H1 (cell line): ENCODE data around the gene RITA1. TPM values are rescaled to one million over a fixed set of nuclear protein-coding genes. Genes with fewer than 3 reads are reported as not detected.

Experiments used
- CTCF ChIA-PET: fragments of 300-600 bp; sonication (Branson Sonifier 250); formaldehyde crosslinking; loops from one replicate; lab custom pipeline; 2021; ENCODE audit not compliant: partially characterized antibody; lab: Charles Lee
- POLR2A ChIA-PET: fragments of 300-600 bp; sonication (Branson Sonifier 250); formaldehyde crosslinking; loops from one replicate; lab custom pipeline; 2021; ENCODE audit warnings: inconsistent platforms; ENCODE audit not compliant: partially characterized antibody; lab: Charles Lee
- DNase-seq, 2 experiments: peaks; one replicate each; pipeline versions ENCODE4 v3.0.0 to v3.0.0-alpha.2; 2010 to 2022; ENCODE audit warnings: low spot score in 2 of 2, low read depth in 1 of 2, mixed read lengths in 1 of 2
- FAIRE-seq: peaks from 2 replicates; lab custom pipeline; 2011; peaks lifted over from hg19 to GRCh38; lab: Jason Lieb, UNC
- H2AFZ ChIP-seq: 2 replicates; pipeline ENCODE4 v1.8.1; 2012; ENCODE audit warnings: low read length, inconsistent platforms
- H2AK5ac ChIP-seq: 2 replicates; pipeline ENCODE4 v1.6.1; 2013; ENCODE audit warnings: low read depth, low read length
- H2BK120ac ChIP-seq: replicated peaks from 2 replicates; pipeline ENCODE3; 2013; ENCODE audit warnings: low read depth, low read length, inconsistent platforms
- H2BK12ac ChIP-seq: 2 replicates; pipeline ENCODE4 v1.6.1; 2013; ENCODE audit warnings: low read depth, low read length
- H2BK15ac ChIP-seq: 2 replicates; pipeline ENCODE4 v1.6.1; 2013; ENCODE audit warnings: low read length
- H2BK20ac ChIP-seq: 2 replicates; pipeline ENCODE4 v1.6.1; 2013; ENCODE audit warnings: low read length
- H2BK5ac ChIP-seq: 2 replicates; pipeline ENCODE4 v1.6.1; 2013; ENCODE audit warnings: low read depth, low read length
- H3K14ac ChIP-seq: 2 replicates; pipeline ENCODE4 v1.6.1; 2013; ENCODE audit warnings: inconsistent platforms; ENCODE audit not compliant: insufficient read length
- H3K18ac ChIP-seq: 2 replicates; pipeline ENCODE4 v1.6.1; 2013; ENCODE audit warnings: low read length; ENCODE audit errors: extremely low read depth
- H3K23ac ChIP-seq: 2 replicates; pipeline ENCODE4 v1.6.1; 2013; ENCODE audit warnings: inconsistent platforms; ENCODE audit not compliant: insufficient read length
- H3K23me2 ChIP-seq: 2 replicates; pipeline ENCODE4 v1.6.1; 2013; ENCODE audit warnings: low read depth, low read length
- H3K27ac ChIP-seq: 2 replicates; pipeline ENCODE4 v1.6.1; 2011; ENCODE audit warnings: low read depth, low read length, inconsistent platforms
- H3K27me3 ChIP-seq, 4 experiments: replicated peaks in 1 of 4; 1 replicate in 1 of 4; 2 replicates in 3 of 4; pipeline versions ENCODE4 v1.6.1 to v1.8.1; 2011 to 2013; ENCODE audit warnings: low read length in 3 of 4, mild to moderate bottlenecking in 3 of 4, inconsistent platforms in 2 of 4, mixed read lengths in 2 of 4, moderate library complexity in 1 of 4; ENCODE audit not compliant: control insufficient read depth in 3 of 4, insufficient read depth in 3 of 4; ENCODE audit errors: extremely low read depth in 1 of 4
- H3K36me3 ChIP-seq, 4 experiments: 2 replicates each; pipeline versions ENCODE4 v1.6.1 to v1.8.1; 2011 to 2013; ENCODE audit warnings: mild to moderate bottlenecking in 4 of 4, low read length in 3 of 4, moderate library complexity in 2 of 4, control low read depth in 1 of 4, inconsistent platforms in 1 of 4; ENCODE audit not compliant: insufficient read depth in 4 of 4, control insufficient read depth in 2 of 4
- H3K4ac ChIP-seq: replicated peaks from 2 replicates; pipeline ENCODE3; 2013; ENCODE audit warnings: low read length, low read depth, mixed read lengths, inconsistent platforms; ENCODE audit not compliant: insufficient read length
- H3K4me1 ChIP-seq, 4 experiments: replicated peaks in 1 of 4; 1 replicate in 1 of 4; 2 replicates in 3 of 4; pipeline versions ENCODE4 v1.6.1 to v1.8.1; 2011 to 2013; ENCODE audit warnings: low read length in 3 of 4, inconsistent platforms in 2 of 4, mixed read lengths in 1 of 4; ENCODE audit not compliant: insufficient read depth in 4 of 4, control insufficient read depth in 3 of 4
- H3K4me2 ChIP-seq, 2 experiments: 2 replicates each; pipeline versions ENCODE4 v1.6.1 to v1.8.1; 2011 to 2013; ENCODE audit warnings: low read depth in 2 of 2, low read length in 2 of 2, control low read depth in 1 of 2, inconsistent platforms in 1 of 2, mild to moderate bottlenecking in 1 of 2; ENCODE audit not compliant: insufficient read depth in 1 of 2
- H3K4me3 ChIP-seq, 4 experiments: fragments of 200-600, 300-600 bp in 1 of 4; sonication (generic), shearing (Covaris generic), sonication (Bioruptor Twin) in 1 of 4; 2 replicates each; pipeline versions ENCODE4 v1.5.1 to v1.8.1; 2011 to 2016; ENCODE audit warnings: low read length in 4 of 4, low read depth in 3 of 4, control low read depth in 2 of 4, inconsistent platforms in 2 of 4, mild to moderate bottlenecking in 2 of 4, mixed read lengths in 1 of 4, moderate library complexity in 1 of 4; ENCODE audit not compliant: insufficient read depth in 2 of 4; ENCODE audit errors: extremely low read depth in 1 of 4
- H3K56ac ChIP-seq: replicated peaks from 2 replicates; pipeline ENCODE3; 2013; ENCODE audit warnings: low read depth, mild to moderate bottlenecking, mixed read lengths, low read length, inconsistent platforms; ENCODE audit not compliant: insufficient read length
- H3K79me1 ChIP-seq: 2 replicates; pipeline ENCODE4 v1.6.1; 2013; ENCODE audit warnings: low read depth, low read length, control low read depth
- H3K79me2 ChIP-seq, 2 experiments: 2 replicates each; pipeline versions ENCODE4 v1.6.1 to v1.8.1; 2012 to 2013; ENCODE audit warnings: low read length in 2 of 2, mild to moderate bottlenecking in 2 of 2, inconsistent platforms in 1 of 2; ENCODE audit not compliant: insufficient read depth in 2 of 2, control insufficient read depth in 1 of 2
- H3K9ac ChIP-seq, 4 experiments: replicated peaks in 1 of 4; 1 replicate in 1 of 4; 2 replicates in 3 of 4; pipeline versions ENCODE4 v1.6.1 to v1.8.1; 2011 to 2013; ENCODE audit warnings: low read depth in 3 of 4, low read length in 3 of 4, control low read depth in 2 of 4, mild to moderate bottlenecking in 2 of 4, moderate library complexity in 2 of 4, inconsistent platforms in 1 of 4; ENCODE audit errors: extremely low read depth in 1 of 4
- H3K9me3 ChIP-seq, 2 experiments: 2 replicates each; pipeline versions ENCODE4 v1.6.1 to v1.8.1; 2012 to 2013; ENCODE audit warnings: mild to moderate bottlenecking in 2 of 2, moderate library complexity in 2 of 2, control low read depth in 1 of 2, inconsistent platforms in 1 of 2, low read depth in 1 of 2, low read length in 1 of 2, mixed read lengths in 1 of 2; ENCODE audit not compliant: insufficient read depth in 2 of 2
- H4K20me1 ChIP-seq, 2 experiments: replicated peaks in 1 of 2; 2 replicates each; pipeline versions ENCODE3 to v1.8.1; 2011 to 2013; ENCODE audit warnings: inconsistent platforms in 2 of 2, low read length in 2 of 2, mild to moderate bottlenecking in 1 of 2; ENCODE audit not compliant: insufficient read depth in 2 of 2, control insufficient read depth in 1 of 2
- H4K5ac ChIP-seq: 2 replicates; pipeline ENCODE4 v1.6.1; 2013; ENCODE audit warnings: low read length, low read depth, mixed read lengths, inconsistent platforms; ENCODE audit not compliant: insufficient read length
- H4K8ac ChIP-seq: 2 replicates; pipeline ENCODE4 v1.8.0; 2013; ENCODE audit warnings: mild to moderate bottlenecking, moderate library complexity, low read length, inconsistent platforms; ENCODE audit not compliant: insufficient read depth; ENCODE audit errors: extremely low read depth
- H4K91ac ChIP-seq: replicated peaks from 2 replicates; pipeline ENCODE3; 2013; ENCODE audit warnings: low read length, mixed read lengths, inconsistent platforms; ENCODE audit not compliant: insufficient read length
- ATF2 ChIP-seq: IDR thresholded peaks from 2 replicates; pipeline ENCODE4 v1.6.1; 2012; ENCODE audit warnings: low read length, inconsistent platforms
- CEBPB ChIP-seq: IDR thresholded peaks from 2 replicates; pipeline ENCODE4 v1.6.1; 2012; ENCODE audit warnings: low read depth, low read length
- CHD2 ChIP-seq: IDR thresholded peaks from 2 replicates; pipeline ENCODE4 v1.6.1; 2012; ENCODE audit warnings: low read length, improper control_type of control experiment
- FOSL1 ChIP-seq: IDR thresholded peaks from 2 replicates; pipeline ENCODE4 v1.6.1; 2011; ENCODE audit warnings: mild to moderate bottlenecking, low read depth, low read length, moderate library complexity; ENCODE audit not compliant: insufficient read depth
- HDAC2 ChIP-seq, 2 experiments: fragments of 300-600 bp in 1 of 2; sonication (generic) in 1 of 2; IDR thresholded peaks; 2 replicates each; pipeline ENCODE4 v1.6.1; 2011 to 2012; ENCODE audit warnings: low read depth in 2 of 2, low read length in 2 of 2, mild to moderate bottlenecking in 2 of 2, moderate library complexity in 2 of 2, borderline replicate concordance in 1 of 2, inconsistent platforms in 1 of 2
- KDM5A ChIP-seq: fragments of 200-600 bp; IDR thresholded peaks from 2 replicates; pipeline ENCODE4 v1.7.1; 2012; ENCODE audit warnings: mild to moderate bottlenecking, low read length, inconsistent platforms, mixed read lengths
- RNF2 ChIP-seq: fragments of 200-900, 300-1000 bp; sonication (generic); IDR thresholded peaks from 2 replicates; pipeline ENCODE4 v1.7.1; 2016; ENCODE audit warnings: borderline replicate concordance, low read depth, mild to moderate bottlenecking, antibody characterized with exemption, low read length; ENCODE audit not compliant: poor library complexity, severe bottlenecking; ENCODE audit errors: missing control alignments
- SIN3A ChIP-seq, 2 experiments: IDR thresholded peaks in 1 of 2; conservative IDR thresholded peaks in 1 of 2; 2 replicates each; pipeline ENCODE4 v1.6.1; 2011 to 2012; ENCODE audit warnings: low read length in 2 of 2, improper control_type of control experiment in 1 of 2, low read depth in 1 of 2, mild to moderate bottlenecking in 1 of 2
- SIRT6 ChIP-seq: IDR thresholded peaks from one replicate; pipeline ENCODE4 v1.7.1; 2012; ENCODE audit warnings: low read length, inconsistent platforms
- SP1 ChIP-seq: IDR thresholded peaks from 2 replicates; pipeline ENCODE4 v1.6.1; 2011; ENCODE audit warnings: low read depth, low read length
- SRF ChIP-seq: IDR thresholded peaks from 2 replicates; pipeline ENCODE4 v1.6.1; 2011; ENCODE audit warnings: mild to moderate bottlenecking, low read depth, low read length, moderate library complexity
- TEAD4 ChIP-seq: IDR thresholded peaks from 2 replicates; pipeline ENCODE4 v1.6.1; 2012; ENCODE audit warnings: low read depth, low read length, inconsistent platforms, mixed read lengths
- WGBS, 2 experiments: shearing (Covaris generic) in 1 of 2; methylation state at CpG; one replicate each; pipeline versions ENCODE4 v1.1.6 to v1.1.7; 2013 to 2015; ENCODE audit warnings: low lambda C conversion rate in 2 of 2, mixed read lengths in 2 of 2, inconsistent platforms in 1 of 2, low coverage in 1 of 2, missing lambda C conversion rate in 1 of 2; ENCODE audit not compliant: insufficient replicate concordance in 2 of 2, insufficient coverage in 1 of 2, insufficient read length in 1 of 2; ENCODE audit errors: extremely low coverage in 1 of 2, missing lambda C conversion rate in 1 of 2; 5-methylcytosine and 5-hydroxymethylcytosine counted together
- polyA plus RNA-seq, 7 experiments: library from polyadenylated mRNA; depleted of rRNA in 3 of 7; stranded (reverse) in 5 of 7; unstranded in 2 of 7; fragments of >200 nt in 5 of 7; fragments of 200-250 nt in 2 of 7; gene quantifications; 1 replicate in 5 of 7; 2 replicates in 1 of 7; 4 replicates in 1 of 7; pipeline versions ENCODE4 v1.2.1 to v1.2.3, GENCODE V29; 2011 to 2013; ENCODE audit warnings: missing spikeins in 2 of 7, mixed read lengths in 2 of 7
- total RNA-seq: library from RNA; stranded (reverse); fragmentation: NEBNext Ultra II Directional; extraction: Animal tissue kit (Norgen Biotek cat#: 25700); gene quantifications from 2 replicates; pipeline ENCODE4 v1.2.1, GENCODE V29; 2021

The RITA1 gene
- total and polyA plus RNA-seq, 2 of the 8 experiments (the other 6 are each of a cell fraction or from before 2014, with no cell fraction given): 24.1 to 25.8 TPM

DNA sequence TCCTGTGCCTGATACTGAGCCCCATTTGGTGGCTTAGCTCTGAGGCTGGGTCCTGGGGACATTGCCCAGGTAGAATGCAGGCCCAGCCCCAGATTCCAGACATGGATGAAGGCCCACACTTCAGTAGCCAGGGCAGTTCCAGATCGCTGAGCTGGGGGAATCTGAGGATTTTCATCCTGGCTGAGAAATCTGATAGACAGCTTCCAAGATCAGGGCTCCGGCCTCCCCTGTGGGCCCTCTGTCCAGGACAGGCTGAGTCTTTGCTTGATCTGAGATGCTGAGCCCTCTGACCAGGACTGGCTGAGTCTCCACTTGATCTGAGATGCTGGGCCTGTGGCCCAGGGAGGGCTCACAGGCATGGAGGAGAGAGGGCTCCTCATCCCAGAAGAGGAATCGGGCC lies 46.7 kb upstream of the RITA1 start:
- POLR2A ChIA-PET: interaction anchor here (1.2 to 3.0 kb wide), 2 partner anchors 11 to 17 kb away, joined by 4 to 12 read pairs; partner anchors contain the start of gene CFAP73
- H3K4me3 ChIP-seq: no peak overlapping the region
- TF ChIP-seq SP1 (no peak), CHD2 (no peak), FOSL1 (no peak), SIRT6 (no peak), SIN3A (conservative IDR thresholded peaks at IDR 0.05 in 1 of 2, IDR thresholded peaks at IDR 0.05 in 1 of 2; ENCODE audit: low read depth in 1 of 2, low read length in 2 of 2) (no peak), KDM5A (no peak), HDAC2 (IDR thresholded peaks at IDR 0.05; ENCODE audit: borderline replicate concordance in 1 of 2, low read depth in 2 of 2, low read length in 2 of 2) (no peak), RNF2 (no peak), CEBPB (no peak), ATF2 (no peak), TEAD4 (no peak), SRF (no peak)

More for the DNA sequence above, 46.7 kb upstream of the RITA1 start:
- FAIRE-seq: no peak
- Histone ChIP-seq H3K14ac (no peak overlapping the region), H3K27ac (no peak overlapping the region), H3K23ac (no peak overlapping the region), H3K18ac (no peak overlapping the region), H3K56ac (no peak overlapping the region), H2BK15ac (no peak overlapping the region), H3K79me1 (no peaks in the 10 kb centered on the region), H4K5ac (no peak overlapping the region), H3K27me3 (peaks cover 0 to 13% (median 6%) of the 10 kb centered on the region in 4 experiments; a peak in 5 of 7 replicates), H3K9me3 (no peaks in the 10 kb centered on the region), H2AK5ac (no peak overlapping the region), H2BK12ac (no peak overlapping the region), H3K4me2 (no peak overlapping the region), H2BK120ac (no peak overlapping the region), H2AFZ (no peak overlapping the region), H3K4me1 (peaks cover 0 to 18% (median 8%) of the 10 kb centered on the region in 4 experiments; a peak in 6 of 7 replicates), H3K79me2 (no peaks in the 10 kb centered on the region), H4K20me1 (no peaks in the 10 kb centered on the region), H2BK5ac (no peak overlapping the region), H4K8ac (no peak overlapping the region), H4K91ac (no peak overlapping the region), H3K4ac (no peak overlapping the region), H3K23me2 (peaks cover 12% of the 10 kb centered on the region; the same call in 1 of the 2 replicates), H3K36me3 (no peaks in the 10 kb centered on the region), H2BK20ac (0 out of 2 replicates have a peak overlapping the region, but pooled peaks have one; percentile 18), H3K9ac (no peak overlapping the region)
- no peak for DNase-seq
- WGBS, 2 experiments: 97% methylated on average over 3 of the region's 3 CpGs; no CpG with 5 or more reads in 1 of the 2 experiments
- CTCF ChIA-PET: interaction anchor here (1.0 to 7.8 kb wide), 11 partner anchors 10 to 146 kb away, joined by 3 to 36 read pairs (median 8); partner anchors contain the start of gene CFAP73
